ENCODE data around the gene IFT88. TPM values are rescaled to one million over a fixed set of nuclear protein-coding genes. Genes with fewer than 3 reads are reported as not detected.

The IFT88 gene
- total and polyA plus RNA-seq, 9 of the 15 experiments (the other 6 are each of a cell fraction or from before 2014, with no cell fraction given) = 8.3 to 13.5 (median 10.0) TPM

GRCh38 chr13:20727856-20728255 lies 160.9 kb downstream of the IFT88 start (continued):
- TF ChIP-seq ZBTB49 (CRISPR knock-in tag; IDR thresholded peaks at IDR 0.05; ENCODE audit: borderline replicate concordance) = no peak
- no peak for TF ChIP-seq RUNX1 (IDR thresholded peaks at IDR 0.05; ENCODE audit: low read depth)
- TF ChIP-seq MYBL2 (IDR thresholded peaks at IDR 0.05; ENCODE audit: low read depth) = no peak
- TF ChIP-seq MYBL2 (CRISPR knock-in tag; IDR thresholded peaks at IDR 0.05; ENCODE audit: borderline replicate concordance) = no peak
- TF ChIP-seq ZNF551 (CRISPR knock-in tag; IDR thresholded peaks at IDR 0.05) = no peak
- TF ChIP-seq CEBPB (tag; IDR thresholded peaks at IDR 0.05) = no peak
- no peak for TF ChIP-seq PCBP2 (IDR thresholded peaks at IDR 0.05; ENCODE audit: low read depth, low read length, poor library complexity, severe bottlenecking)
- TF ChIP-seq ATF1 (CRISPR knock-in tag; IDR thresholded peaks at IDR 0.05) = no peak
- no peak for TF ChIP-seq ATF1 (tag; IDR thresholded peaks at IDR 0.05)
- TF ChIP-seq ZNF224 (CRISPR knock-in tag; IDR thresholded peaks at IDR 0.05) = no peak
- TF ChIP-seq MLX (CRISPR knock-in tag; conservative IDR thresholded peaks at IDR 0.05) = no peak
- no peak for TF ChIP-seq CCNT2 (IDR thresholded peaks at IDR 0.05; ENCODE audit: borderline replicate concordance, extremely low read depth, insufficient read length, low read depth, low read length)
- TF ChIP-seq ZNF668 (CRISPR knock-in tag; IDR thresholded peaks at IDR 0.05) = no peak

Data from K562 (cell line).